DMS53 (cell line): ENCODE measurements around the gene COPRS.

Experiments used
- DNase-seq: peaks from one replicate; lab custom pipeline; 2025; lab: John Stamatoyannopoulos, UW

Gene COPRS

GRCh38 chr17:31858642-31859486 is at the start of gene COPRS:
COPRS (minus strand) TSS chr17:31859244; CDS start chr17:31859199, 45 bp downstream.
- DNase-seq = peak; percentile 93

GRCh38 chr17:31908386-31908785 is 49.3 kb upstream of the COPRS start:
- no peak for DNase-seq

GRCh38 chr17:31907342-31907962 is 48.4 kb upstream of the COPRS start:
- DNase-seq = no peak

- DNase-seq = no peak
Measured at GRCh38 chr17:31903401-31903800, 44.4 kb upstream of the COPRS start.

GRCh38 chr17:31902693-31903092 is 43.6 kb upstream of the COPRS start:
- no peak for DNase-seq

- peak; percentile 18 for DNase-seq
Measured at GRCh38 chr17:31900877-31901276, 41.8 kb upstream of the COPRS start.

GRCh38 chr17:31888124-31888523 is 29.1 kb upstream of the COPRS start:
- no peak for DNase-seq

- DNase-seq = no peak
Measured at GRCh38 chr17:31882571-31882970, 23.5 kb upstream of the COPRS start.

GRCh38 chr17:31880311-31880710 is 21.3 kb upstream of the COPRS start:
- DNase-seq = no peak

GRCh38 chr17:31878703-31879073 is 19.6 kb upstream of the COPRS start:
- no peak for DNase-seq

- no peak for DNase-seq
Measured at GRCh38 chr17:31877911-31878702, 19.1 kb upstream of the COPRS start.

GRCh38 chr17:31877341-31877740 is 18.3 kb upstream of the COPRS start:
- no peak for DNase-seq

- DNase-seq = no peak
Measured at GRCh38 chr17:31875081-31875480, 16.0 kb upstream of the COPRS start.

GRCh38 chr17:31869797-31870568 is 10.9 kb upstream of the COPRS start:
- DNase-seq = no peak

GRCh38 chr17:31869031-31869430 is 10.0 kb upstream of the COPRS start:
- DNase-seq = no peak

GRCh38 chr17:31859487-31860008 is 504 bp upstream of the COPRS start:
- peak; percentile 48 for DNase-seq

GRCh38 chr17:31857920-31858641 is 963 bp downstream of the COPRS start:
- no peak for DNase-seq

- DNase-seq = no peak
Measured at GRCh38 chr17:31856750-31857149, 2.3 kb downstream of the COPRS start.

- DNase-seq = no peak
Measured at GRCh38 chr17:31854672-31855071, 4.4 kb downstream of the COPRS start.

- no peak for DNase-seq
Measured at GRCh38 chr17:31853911-31854470, 5.1 kb downstream of the COPRS start.

GRCh38 chr17:31845291-31845690 is 13.8 kb downstream of the COPRS start:
- DNase-seq = no peak
